ENCODE results near the gene EYA2. TPM values are rescaled to one million over a fixed set of nuclear protein-coding genes. Genes with fewer than 3 reads are reported as not detected.

Gene EYA2
- total and polyA plus RNA-seq, 4 donors = 0.17 to 0.54 (median 0.23) TPM; not detected in 1

- no peak for TF ChIP-seq MAX (IDR thresholded peaks at IDR 0.05)
- TF ChIP-seq SP1 (IDR thresholded peaks at IDR 0.05) = no peak
- TF ChIP-seq YY1 (IDR thresholded peaks at IDR 0.05) = no peak
- TF ChIP-seq RAD21 (IDR thresholded peaks at IDR 0.05) = no peak
- TF ChIP-seq HNF4A (conservative IDR thresholded peaks at IDR 0.05) = no peak
- H3K9ac ChIP-seq (ENCODE audit: low read depth in 1 of 2, low read length in 2 of 2) = no peak overlapping the region
- no peak overlapping the region for H3K27ac ChIP-seq (ENCODE audit: low read depth in 1 of 2, low read length in 2 of 2)
- H3K4me3 ChIP-seq (ENCODE audit: low read depth in 1 of 3, low read length in 3 of 3) = no peak overlapping the region
- peaks cover 0 to 4% (median 0%) of the 10 kb centered on the region in 4 donors for H3K27me3 ChIP-seq (ENCODE audit: control insufficient read depth in 4 of 4, insufficient read depth in 4 of 4, low read length in 3 of 4)
- peaks cover 0 to 11% (median 5%) of the 10 kb centered on the region in 4 donors for H3K9me3 ChIP-seq (ENCODE audit: control insufficient read depth in 4 of 4, low read length in 3 of 4)
- H3K4me1 ChIP-seq (ENCODE audit: control insufficient read depth in 4 of 4, insufficient read depth in 4 of 4, low read length in 3 of 4) = no peaks in the 10 kb centered on the region
- H3K36me3 ChIP-seq (ENCODE audit: control insufficient read depth in 4 of 4, insufficient read depth in 3 of 4, low read depth in 1 of 4, low read length in 3 of 4) = no peaks in the 10 kb centered on the region
- no peak for DNase-seq (ENCODE audit: low spot score)
- 77% methylated on average over 5 of the region's 5 CpGs for WGBS
Observed at GRCh38 chr20:47048054-47048453, 153.4 kb downstream of the EYA2 start.

GRCh38 chr20:47049771-47050170 is 155.1 kb downstream of the EYA2 start:
- Histone ChIP-seq H3K9ac (ENCODE audit: low read depth in 1 of 2, low read length in 2 of 2) (no peak overlapping the region), H3K4me3 (ENCODE audit: low read depth in 1 of 3, low read length in 3 of 3) (no peak overlapping the region), H3K27ac (ENCODE audit: low read depth in 1 of 2, low read length in 2 of 2) (no peak overlapping the region), H3K27me3 (ENCODE audit: control insufficient read depth in 4 of 4, insufficient read depth in 4 of 4, low read length in 3 of 4) (peaks cover 0 to 4% (median 0%) of the 10 kb centered on the region in 4 donors), H3K9me3 (ENCODE audit: control insufficient read depth in 4 of 4, low read length in 3 of 4) (peaks cover 0 to 11% (median 5%) of the 10 kb centered on the region in 4 donors), H3K4me1 (ENCODE audit: control insufficient read depth in 4 of 4, insufficient read depth in 4 of 4, low read length in 3 of 4) (no peaks in the 10 kb centered on the region), H3K36me3 (ENCODE audit: control insufficient read depth in 4 of 4, insufficient read depth in 3 of 4, low read depth in 1 of 4, low read length in 3 of 4) (no peaks in the 10 kb centered on the region)
- DNase-seq (ENCODE audit: low spot score) = no peak
- WGBS = 60% methylated on average over 7 of the region's 7 CpGs
- no peak for TF ChIP-seq ZBTB33 (IDR thresholded peaks at IDR 0.05)
- no peak for TF ChIP-seq TAF1 (conservative IDR thresholded peaks at IDR 0.05)
- TF ChIP-seq YY1 (IDR thresholded peaks at IDR 0.05) = no peak
- TF ChIP-seq MAX (IDR thresholded peaks at IDR 0.05) = no peak
- no peak for TF ChIP-seq EGR1 (IDR thresholded peaks at IDR 0.05; ENCODE audit: low read depth in 2 of 2)
- TF ChIP-seq JUND (IDR thresholded peaks at IDR 0.05) = no peak
- no peak for TF ChIP-seq FOXA2 (IDR thresholded peaks at IDR 0.05)
- TF ChIP-seq RAD21 (IDR thresholded peaks at IDR 0.05) = no peak
- no peak for TF ChIP-seq HNF4G (IDR thresholded peaks at IDR 0.05)
- no peak for TF ChIP-seq SP1 (IDR thresholded peaks at IDR 0.05)
- TF ChIP-seq RXRA (IDR thresholded peaks at IDR 0.05) = no peak
- no peak for TF ChIP-seq HNF4A (conservative IDR thresholded peaks at IDR 0.05)
- TF ChIP-seq GABPA (IDR thresholded peaks at IDR 0.05 in 1 of 2, conservative IDR thresholded peaks at IDR 0.05 in 1 of 2) = no peak
- no peak for TF ChIP-seq NR2F2 (IDR thresholded peaks at IDR 0.05)
- no peak for TF ChIP-seq ATF3 (IDR thresholded peaks at IDR 0.05)

- H3K9me3 ChIP-seq (ENCODE audit: control insufficient read depth in 4 of 4, low read length in 3 of 4) = peaks cover 0 to 3% (median 0%) of the 10 kb centered on the region in 4 donors
- H3K36me3 ChIP-seq (ENCODE audit: control insufficient read depth in 4 of 4, insufficient read depth in 3 of 4, low read depth in 1 of 4, low read length in 3 of 4) = no peaks in the 10 kb centered on the region
- no peak overlapping the region for H3K9ac ChIP-seq (ENCODE audit: low read depth in 1 of 2, low read length in 2 of 2)
- no peak overlapping the region for H3K27ac ChIP-seq (ENCODE audit: low read depth in 1 of 2, low read length in 2 of 2)
- no peak for DNase-seq (ENCODE audit: low spot score)
- H3K27me3 ChIP-seq (ENCODE audit: control insufficient read depth in 4 of 4, insufficient read depth in 4 of 4, low read length in 3 of 4) = peaks cover 0 to 4% (median under 1%) of the 10 kb centered on the region in 4 donors
- whole genome bisulfite sequencing = 79% methylated on average over 14 of the region's 14 CpGs
- H3K4me1 ChIP-seq (ENCODE audit: control insufficient read depth in 4 of 4, insufficient read depth in 4 of 4, low read length in 3 of 4) = no peaks in the 10 kb centered on the region
- H3K4me3 ChIP-seq (ENCODE audit: low read depth in 1 of 3, low read length in 3 of 3) = no peak overlapping the region
- TF ChIP-seq HNF4G (IDR thresholded peaks at IDR 0.05) = no peak
- TF ChIP-seq CTCF (IDR thresholded peaks at IDR 0.05; ENCODE audit: low read depth, low read length, missing input control) = no peak
- no peak for TF ChIP-seq FOXA2 (IDR thresholded peaks at IDR 0.05)
- no peak for TF ChIP-seq GABPA (IDR thresholded peaks at IDR 0.05 in 1 of 2, conservative IDR thresholded peaks at IDR 0.05 in 1 of 2)
- no peak for TF ChIP-seq JUND (IDR thresholded peaks at IDR 0.05)
- no peak for TF ChIP-seq TAF1 (conservative IDR thresholded peaks at IDR 0.05)
- TF ChIP-seq MAX (IDR thresholded peaks at IDR 0.05) = no peak
- no peak for TF ChIP-seq ATF3 (IDR thresholded peaks at IDR 0.05)
- TF ChIP-seq RXRA (IDR thresholded peaks at IDR 0.05) = no peak
- no peak for TF ChIP-seq REST (IDR thresholded peaks at IDR 0.05)
Observed at GRCh38 chr20:47050996-47051395, 156.4 kb downstream of the EYA2 start.
